Stimulated activated CD4-positive, alpha-beta T cell treated with anti-CD3 and anti-CD28 coated beads, Interleukin-4, amount 100 ng/mL, for 48 hours (primary cell): ENCODE results near the gene CLEC17A.
"Not testable (repeated sequence)": the region's sequence is repeated elsewhere in the genome, so short reads cannot be mapped to it uniquely, and the experiment has no call there.

ENCODE experiments used
- DNase-seq, 2 donors: peaks; one replicate each; pipeline ENCODE4 v3.0.0-alpha.2; 2020; ENCODE audit warnings: low read depth in 2 of 2

Gene CLEC17A

GRCh38 chr19:14580623-14581237, 2.2 kb upstream of the CLEC17A start:
- DNase-seq, result peak; percentile 31 to 73

- not testable (repeated sequence) for DNase-seq
Observed at GRCh38 chr19:14584372-14584771, 1.5 kb downstream of the CLEC17A start.

GRCh38 chr19:14585187-14585586, 2.3 kb downstream of the CLEC17A start:
- DNase-seq, result peak; percentile 23 to 56

- peak in 1 of 2 donors; percentile 30 for DNase-seq
Observed at GRCh38 chr19:14589433-14589832, 6.5 kb downstream of the CLEC17A start.

- no peak for DNase-seq
Observed at GRCh38 chr19:14595558-14595957, 12.7 kb downstream of the CLEC17A start.

- no peak for DNase-seq
Observed at GRCh38 chr19:14599548-14600147, 16.8 kb downstream of the CLEC17A start.

GRCh38 chr19:14603990-14604387, 21.1 kb downstream of the CLEC17A start:
- DNase-seq, result no peak

- no peak for DNase-seq
Observed at GRCh38 chr19:14606627-14607026, 23.7 kb downstream of the CLEC17A start.

GRCh38 chr19:14611051-14611450, 28.2 kb downstream of the CLEC17A start:
- DNase-seq, result no peak

- DNase-seq, result not testable (repeated sequence)
Observed at GRCh38 chr19:14612242-14612641, 29.4 kb downstream of the CLEC17A start.

GRCh38 chr19:14612657-14613056, 29.8 kb downstream of the CLEC17A start:
- no peak for DNase-seq

GRCh38 chr19:14613399-14614098, 30.7 kb downstream of the CLEC17A start:
- not testable (repeated sequence) for DNase-seq

- DNase-seq, result no peak
Observed at GRCh38 chr19:14614099-14614412, 31.2 kb downstream of the CLEC17A start.

GRCh38 chr19:14615623-14616022, 32.7 kb downstream of the CLEC17A start:
- no peak for DNase-seq

- DNase-seq, result no peak
Observed at GRCh38 chr19:14616407-14616806, 33.5 kb downstream of the CLEC17A start.

- no peak for DNase-seq
Observed at GRCh38 chr19:14619404-14619803, 36.5 kb downstream of the CLEC17A start.

- not testable (repeated sequence) for DNase-seq
Observed at GRCh38 chr19:14624491-14624890, 41.6 kb downstream of the CLEC17A start.

- no peak for DNase-seq
Observed at GRCh38 chr19:14629557-14629956, 46.7 kb downstream of the CLEC17A start.

GRCh38 chr19:14632286-14632685, 49.4 kb downstream of the CLEC17A start:
- DNase-seq, result no peak

- no peak for DNase-seq
Observed at GRCh38 chr19:14639536-14640277, 56.8 kb downstream of the CLEC17A start.

- no peak for DNase-seq
Observed at GRCh38 chr19:14648506-14648905, 65.6 kb downstream of the CLEC17A start.

- DNase-seq, result no peak
Observed at GRCh38 chr19:14649020-14649419, 66.1 kb downstream of the CLEC17A start.

- DNase-seq, result no peak
Observed at GRCh38 chr19:14650161-14650560, 67.3 kb downstream of the CLEC17A start.
